Left cardiac atrium (tissue), 4 donors: ENCODE results near the gene RASA3. TPM values are rescaled to one million over a fixed set of nuclear protein-coding genes. Genes with fewer than 3 reads are reported as not detected.

Experiments
- ATAC-seq, 2 donors: fragments of 200-7000 bp; cut with Tn5 transposase; one replicate each; pipeline ENCODE4 v1.9.1; 2020; ENCODE audit warnings: mild to moderate bottlenecking in 2 of 2, moderate library complexity in 2 of 2
- DNase-seq: peaks from one replicate; pipeline ENCODE4 v3.0.0-alpha.2; 2020
- intact Hi-C, 2 donors: fragments of 100-400 bp; cut with DNase I; formaldehyde crosslinking; loops; one replicate each; pipeline versions ENCODE4 v1.14.1 to v1.15.1; 2022 to 2023
- total RNA-seq, 2 donors: library from RNA; stranded (reverse); fragmentation: NEBNext Ultra II Directional; extraction: Animal tissue kit (Norgen Biotek cat#: 25700); gene quantifications; one replicate each; pipeline ENCODE4 v1.2.1, GENCODE V29; 2021
- donor health status: DM: no; HTN: yes; CAD: no.
- donor health status: DM: no; HTN: yes; CAD: no; lungs with severe emphysema.
- donor health status: DM: yes; HTN: yes; CAD: no.
- donor health status: Dilated cardiomyopathy.

RASA3 gene
- total RNA-seq, 2 donors from 2014 or later, result 19.9 to 20.1 TPM

- peak; percentile 11 for DNase-seq
- intact Hi-C loops, result no loop called here
- ATAC-seq, result no peak
Measured at GRCh38 chr13:113967206-113967720, 165.2 kb downstream of the RASA3 start.

GRCh38 chr13:113965968-113966884 lies 166.2 kb downstream of the RASA3 start:
- intact Hi-C loops, result no loop called here
- no peak for DNase-seq
- ATAC-seq, result no peak

- no peak for DNase-seq
- no peak for ATAC-seq
- intact Hi-C loops, result no loop called here
Measured at GRCh38 chr13:113965383-113965874, 167.0 kb downstream of the RASA3 start.

- intact Hi-C loops, result no loop called here
- DNase-seq (peak; percentile 8), ATAC-seq (no peak)
Measured at GRCh38 chr13:113964251-113964995, 168.0 kb downstream of the RASA3 start.

GRCh38 chr13:113963376-113963775 lies 169.0 kb downstream of the RASA3 start:
- DNase-seq (peak; percentile 7), ATAC-seq (no peak)
- intact Hi-C loops, result no loop called here

GRCh38 chr13:113962975-113963374 lies 169.4 kb downstream of the RASA3 start:
- intact Hi-C loops, result no loop called here
- DNase-seq (peak; percentile 8), ATAC-seq (no peak)

- DNase-seq (peak; percentile 10), ATAC-seq (no peak)
- intact Hi-C loops, result no loop called here
Measured at GRCh38 chr13:113962386-113962785, 170.0 kb downstream of the RASA3 start.

- peak; percentile 1 for DNase-seq
- ATAC-seq, result no peak
- intact Hi-C loops, result no loop called here
Measured at GRCh38 chr13:113960276-113960948, 172.0 kb downstream of the RASA3 start.

GRCh38 chr13:113959198-113959597 lies 173.2 kb downstream of the RASA3 start:
- peak; percentile 2 for DNase-seq
- ATAC-seq, result no peak
- intact Hi-C loops, result no loop called here

GRCh38 chr13:113958373-113958772 lies 174.1 kb downstream of the RASA3 start:
- ATAC-seq (no peak), DNase-seq (no peak)
- intact Hi-C loops, result no loop called here

- no peak for ATAC-seq
- intact Hi-C loops, result no loop called here
- no peak for DNase-seq
Measured at GRCh38 chr13:113956571-113956970, 175.9 kb downstream of the RASA3 start.

GRCh38 chr13:113955691-113956090 lies 176.7 kb downstream of the RASA3 start:
- intact Hi-C loops, result no loop called here
- DNase-seq, result peak; percentile 8
- no peak for ATAC-seq

- no peak for ATAC-seq
- peak; percentile 0 for DNase-seq
- intact Hi-C loops, result no loop called here
Measured at GRCh38 chr13:113955235-113955634, 177.2 kb downstream of the RASA3 start.

- DNase-seq (peak; percentile 13), ATAC-seq (no peak)
- intact Hi-C loops, result no loop called here
Measured at GRCh38 chr13:113954046-113954835, 178.2 kb downstream of the RASA3 start.

- DNase-seq, result peak; percentile 17
- intact Hi-C loops, result no loop called here
- no peak for ATAC-seq
Measured at GRCh38 chr13:113953561-113953960, 178.9 kb downstream of the RASA3 start.

GRCh38 chr13:113952983-113953520 lies 179.4 kb downstream of the RASA3 start:
- peak; percentile 23 for DNase-seq
- ATAC-seq, result no peak
- intact Hi-C loops, result no loop called here

- intact Hi-C loops, result no loop called here
- no peak for ATAC-seq
- peak; percentile 22 for DNase-seq
Measured at GRCh38 chr13:113952151-113952982, 180.1 kb downstream of the RASA3 start.
